IMR-90 (cell line): ENCODE measurements around the gene NTM. TPM values are rescaled to one million over a fixed set of nuclear protein-coding genes. Genes with fewer than 3 reads are reported as not detected.
"Not testable (repeated sequence)": the region's sequence is repeated elsewhere in the genome, so short reads cannot be mapped to it uniquely, and the experiment has no call there.

Source experiments
- ATAC-seq: fragments of 200-7000 bp; cut with Tn5 transposase; 2 replicates; pipeline ENCODE4 v1.9.1; 2020; ENCODE audit warnings: low read depth, mild to moderate bottlenecking, moderate library complexity
- BruUV-seq: library from RNA; stranded (reverse); fragments of 400-500 nt; replicated peaks from 2 replicates; lab custom pipeline; 2021; lab: Mats Ljungman, UMichigan
- CTCF ChIA-PET: fragments of 300-600 bp; formaldehyde crosslinking; extraction: SDS; loops from one replicate; lab custom pipeline; 2021; ENCODE audit warnings: antibody characterized with exemption; lab: Yijun Ruan, JAX
- POLR2A ChIA-PET: fragments of 300-600 bp; sonication (Branson Sonifier 250); formaldehyde crosslinking; loops from one replicate; lab custom pipeline; 2022; ENCODE audit warnings: antibody characterized with exemption; ENCODE audit not compliant: unreplicated experiment; lab: Charles Lee
- DNase-seq: peaks from one replicate; pipeline ENCODE4 v3.0.0; 2013
- H2AFZ ChIP-seq: replicated peaks from 2 replicates; pipeline ENCODE3; 2013; ENCODE audit warnings: low read length, mild to moderate bottlenecking; ENCODE audit not compliant: poor library complexity
- H2AK5ac ChIP-seq: 2 replicates; pipeline ENCODE4 v1.6.1; 2013; ENCODE audit warnings: low read depth, low read length, inconsistent platforms
- H2AK9ac ChIP-seq: replicated peaks from 2 replicates; pipeline ENCODE3; 2013; ENCODE audit warnings: mild to moderate bottlenecking, low read depth, low read length, moderate library complexity; ENCODE audit not compliant: poor library complexity
- H2BK120ac ChIP-seq: 2 replicates; pipeline ENCODE4 v1.6.1; 2013; ENCODE audit warnings: low read depth, low read length, inconsistent platforms
- H2BK15ac ChIP-seq: 3 replicates; pipeline ENCODE4 v1.6.1; 2013; ENCODE audit warnings: low read depth, low read length, inconsistent platforms
- H2BK20ac ChIP-seq: 2 replicates; pipeline ENCODE4 v1.6.1; 2013; ENCODE audit warnings: low read depth, mild to moderate bottlenecking, inconsistent platforms, low read length, moderate library complexity
- H2BK5ac ChIP-seq: 2 replicates; pipeline ENCODE4 v1.6.1; 2013; ENCODE audit warnings: mild to moderate bottlenecking, low read depth, low read length, inconsistent platforms; ENCODE audit not compliant: poor library complexity, severe bottlenecking
- H3K14ac ChIP-seq: replicated peaks from 2 replicates; pipeline ENCODE4 v1.6.1; 2013; ENCODE audit warnings: low read depth, low read length, inconsistent platforms
- H3K18ac ChIP-seq: 2 replicates; pipeline ENCODE4 v1.6.1; 2013; ENCODE audit warnings: low read depth, low read length, control low read depth
- H3K23ac ChIP-seq: 2 replicates; pipeline ENCODE4 v1.6.1; 2013; ENCODE audit warnings: low read depth, low read length, inconsistent platforms
- H3K27ac ChIP-seq: 2 replicates; pipeline ENCODE4 v1.5.1; 2013; ENCODE audit warnings: mild to moderate bottlenecking, control low read depth, low read length; ENCODE audit not compliant: insufficient read depth
- H3K27me3 ChIP-seq: 2 replicates; pipeline ENCODE4 v1.6.1; 2013; ENCODE audit warnings: low read length; ENCODE audit not compliant: control insufficient read depth, insufficient read depth
- H3K36me3 ChIP-seq: 2 replicates; pipeline ENCODE4 v1.6.1; 2013; ENCODE audit warnings: low read length, mixed read lengths; ENCODE audit not compliant: control insufficient read depth, insufficient read depth
- H3K4ac ChIP-seq: 2 replicates; pipeline ENCODE4 v1.6.1; 2013; ENCODE audit warnings: low read depth, low read length, inconsistent platforms
- H3K4me1 ChIP-seq: 2 replicates; pipeline ENCODE4 v1.6.1; 2013; ENCODE audit warnings: low read length, mixed read lengths; ENCODE audit not compliant: control insufficient read depth, insufficient read depth
- H3K4me2 ChIP-seq: 2 replicates; pipeline ENCODE4 v1.6.1; 2013; ENCODE audit warnings: low read depth, mild to moderate bottlenecking, control low read depth, low read length, moderate library complexity
- H3K4me3 ChIP-seq: 2 replicates; pipeline ENCODE4 v1.5.1; 2013; ENCODE audit warnings: low read depth, mild to moderate bottlenecking, control low read depth, low read length, moderate library complexity; ENCODE audit not compliant: insufficient read depth
- H3K56ac ChIP-seq: 2 replicates; pipeline ENCODE4 v1.6.1; 2013; ENCODE audit warnings: low read length, inconsistent platforms; ENCODE audit not compliant: insufficient read depth; ENCODE audit errors: extremely low read depth
- H3K79me1 ChIP-seq, 2 experiments: 2 replicates each; pipeline ENCODE4 v1.6.1; 2013; ENCODE audit warnings: low read length in 2 of 2, inconsistent platforms in 1 of 2, low read depth in 1 of 2
- H3K9ac ChIP-seq: 2 replicates; pipeline ENCODE4 v1.6.1; 2013; ENCODE audit warnings: low read depth, low read length, control low read depth
- H3K9me1 ChIP-seq: 2 replicates; pipeline ENCODE4 v1.6.1; 2013; ENCODE audit warnings: low read length, inconsistent platforms; ENCODE audit not compliant: insufficient read depth
- H3K9me3 ChIP-seq: 2 replicates; pipeline ENCODE4 v1.6.1; 2013; ENCODE audit warnings: low read length; ENCODE audit not compliant: control insufficient read depth, insufficient read depth
- H4K20me1 ChIP-seq: 2 replicates; pipeline ENCODE4 v1.6.1; 2013; ENCODE audit warnings: low read length, inconsistent platforms; ENCODE audit not compliant: insufficient read depth
- H4K5ac ChIP-seq: 2 replicates; pipeline ENCODE4 v1.6.1; 2013; ENCODE audit warnings: mild to moderate bottlenecking, low read depth, low read length, control low read depth
- H4K8ac ChIP-seq, 2 experiments: 2 replicates each; pipeline ENCODE4 v1.6.1; 2013; ENCODE audit warnings: low read depth in 2 of 2, low read length in 2 of 2, control low read depth in 1 of 2, inconsistent platforms in 1 of 2
- H4K91ac ChIP-seq: 2 replicates; pipeline ENCODE4 v1.6.1; 2013; ENCODE audit warnings: low read depth, low read length, inconsistent platforms; ENCODE audit not compliant: insufficient read depth
- WGBS, 2 experiments: methylation state at CpG; one replicate each; pipeline versions ENCODE4 v1.1.5 to v1.1.7; 2013; ENCODE audit warnings: missing lambda C conversion rate in 2 of 2; ENCODE audit not compliant: insufficient read length in 1 of 2; ENCODE audit errors: extremely low coverage in 2 of 2; 5-methylcytosine and 5-hydroxymethylcytosine counted together
- dilution Hi-C: fragments of 300-500 bp; cut with HindIII; formaldehyde crosslinking; loops from one replicate; pipeline ENCODE4 v1.14.3; 2018; ENCODE audit warnings: low sequenced_read_pairs; ENCODE audit not compliant: unreplicated experiment
- in situ Hi-C: fragments of 300-500 bp; cut with MboI; formaldehyde crosslinking; loops from 3 replicates; pipeline ENCODE4 v1.14.3; 2019; ENCODE audit warnings: low sequenced_read_pairs, inconsistent platforms, mixed read lengths
- intact Hi-C: fragments of 100-400 bp; cut with micrococcal nuclease; formaldehyde crosslinking; loops from 2 replicates; pipeline ENCODE4 v1.10.0; 2022
- polyA plus RNA-seq, 3 experiments: library from polyadenylated mRNA; depleted of rRNA; stranded (reverse); fragments of >200 nt; gene quantifications; 2 replicates each; pipeline ENCODE4 v1.2.3, GENCODE V29; 2012; ENCODE audit warnings: low replicate concordance in 1 of 3
- total RNA-seq: library from RNA; depleted of rRNA; stranded (reverse); fragments of >200 nt; gene quantifications from 2 replicates; pipeline ENCODE4 v1.2.3, GENCODE V29; 2012

The NTM gene
- total and polyA plus RNA-seq, 2 of the 4 experiments (the other 2 are of a cell fraction), result 19.5 to 25.5 TPM

GRCh38 chr11:131497686-131498085, 127.3 kb downstream of the NTM start:
- H3K56ac ChIP-seq, H3K27ac ChIP-seq, intact Hi-C loops, CTCF ChIA-PET, H2AK9ac ChIP-seq, H3K4me3 ChIP-seq, H3K14ac ChIP-seq, H3K9me1 ChIP-seq, DNase-seq, H4K20me1 ChIP-seq, BruUV-seq, H4K8ac ChIP-seq, H2BK20ac ChIP-seq, H3K36me3 ChIP-seq, H3K9me3 ChIP-seq, H2AK5ac ChIP-seq, POLR2A ChIA-PET, dilution Hi-C loops, H3K9ac ChIP-seq, H3K27me3 ChIP-seq, H3K79me1 ChIP-seq, H2BK5ac ChIP-seq, H4K5ac ChIP-seq, H2BK15ac ChIP-seq, in situ Hi-C loops, H3K4ac ChIP-seq, H2AFZ ChIP-seq, H3K4me1 ChIP-seq, ATAC-seq, H4K91ac ChIP-seq, H3K4me2 ChIP-seq, H3K18ac ChIP-seq, H3K23ac ChIP-seq, H2BK120ac ChIP-seq: not testable (repeated sequence)
- WGBS, 2 experiments, result 60% methylated on average over 1 of the region's 5 CpGs; no CpG with 5 or more reads in 1 of the 2 experiments
